Measurements from ENCODE around the gene SETD3.

GRCh38 chr14:99435327-99435726 is 45.3 kb downstream of the SETD3 start:
- TF ChIP-seq CTCF (optimal IDR thresholded peaks at IDR 0.05 in 1 of 3, IDR thresholded peaks at IDR 0.05 in 1 of 3, conservative IDR thresholded peaks at IDR 0.05 in 1 of 3; ENCODE audit: extremely low read depth in 1 of 3, insufficient read depth in 2 of 3, low read length in 3 of 3) (no peak), EZH2 (IDR thresholded peaks at IDR 0.05; ENCODE audit: low read length) (no peak)

All from keratinocyte (primary cell).